HG03457 (cell line): ENCODE data around the gene DOHH.

Experiments
- ATAC-seq: cut with Tn5 transposase; IDR thresholded peaks from one replicate; pipeline ENCODE4 v1.9.1; 2021; ENCODE audit warnings: moderate number of reproducible peaks; ENCODE audit not compliant: unreplicated experiment

DOHH gene

DNA sequence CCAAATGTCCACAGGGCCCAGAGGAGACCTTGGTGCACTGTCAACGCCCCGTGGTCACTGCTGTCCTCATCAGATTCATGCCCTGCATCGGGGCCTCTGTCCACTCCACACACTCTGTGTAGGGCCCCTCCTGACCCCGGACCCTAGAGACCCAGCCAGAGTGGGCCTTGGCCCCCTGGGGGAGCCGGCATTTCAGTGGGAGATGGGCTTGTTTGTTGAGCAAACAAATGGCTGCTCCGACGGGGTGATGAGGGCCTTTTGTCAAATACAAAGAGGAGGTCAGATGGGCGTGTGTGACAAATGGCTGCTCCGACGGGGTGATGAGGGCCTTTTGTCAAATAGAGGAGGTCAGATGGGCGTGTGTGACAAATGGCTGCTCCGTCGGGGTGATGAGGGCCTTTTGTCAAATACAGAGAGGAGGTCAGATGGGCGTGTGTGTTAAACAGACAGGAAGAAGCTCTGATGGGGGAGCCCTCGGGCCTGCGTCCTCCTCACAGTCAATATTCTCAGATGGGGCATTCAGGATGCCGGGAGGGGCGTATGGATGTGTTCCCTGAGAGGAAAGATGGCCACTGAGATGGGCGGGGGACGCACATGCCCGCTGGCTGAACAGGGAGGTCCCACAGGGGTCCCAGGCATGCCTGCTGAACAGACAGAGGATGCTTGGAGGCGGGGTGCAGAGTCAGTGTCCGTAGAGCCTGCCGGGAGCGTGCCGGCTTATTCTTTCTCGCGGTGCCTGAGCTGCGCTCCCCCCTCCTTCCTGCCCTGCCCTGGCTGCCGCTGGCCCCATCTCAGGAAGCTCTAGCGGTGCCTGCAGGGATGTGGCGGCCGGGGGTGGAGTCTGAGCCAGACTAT, 56.4 kb downstream of the DOHH start:
- no peak for ATAC-seq

DNA sequence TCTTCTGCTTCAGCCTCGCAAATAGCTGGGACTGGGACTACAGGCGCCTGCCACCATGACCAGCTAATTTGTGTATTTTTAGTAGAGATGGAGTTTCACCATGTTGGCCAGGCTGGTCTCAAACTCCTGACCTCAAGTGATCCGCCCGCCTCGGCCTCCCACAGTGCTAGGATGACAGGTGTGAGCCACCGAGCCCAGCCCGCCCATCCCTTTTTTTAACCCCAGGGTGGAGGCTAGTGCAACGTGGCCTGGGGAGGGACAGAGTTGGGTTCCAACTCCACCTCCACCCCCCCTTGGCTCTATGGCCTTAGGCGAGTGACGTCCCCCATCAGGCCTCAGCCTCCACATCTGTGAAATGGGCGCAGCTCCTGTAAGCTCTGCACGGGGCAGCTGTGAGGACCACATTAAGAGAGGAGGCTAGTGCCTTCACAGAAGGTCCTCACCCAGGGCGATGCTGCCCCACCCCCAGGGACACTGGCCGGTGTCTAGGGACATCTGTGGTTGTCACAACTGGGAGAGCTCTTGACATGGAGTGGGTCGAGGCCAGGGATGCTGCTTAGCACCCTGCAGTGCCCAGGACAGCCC, 57.9 kb downstream of the DOHH start:
- no peak for ATAC-seq

DNA sequence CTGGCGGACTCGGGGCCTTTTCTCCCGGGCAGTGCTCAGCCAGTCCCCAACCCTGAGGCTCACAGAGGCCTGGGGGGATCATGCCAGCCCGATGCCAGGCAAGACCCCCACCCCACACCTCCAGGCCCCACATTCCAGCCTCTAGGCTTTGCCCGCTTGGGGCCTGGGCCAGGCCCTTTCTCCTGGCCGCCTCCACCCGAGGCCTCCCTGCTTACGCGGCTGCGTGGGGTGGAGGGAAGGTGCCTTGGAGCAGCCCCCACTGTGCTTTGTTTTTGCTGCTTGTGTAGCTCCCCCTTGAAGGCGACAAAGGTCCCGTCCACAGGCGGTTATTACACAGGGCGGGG, 58.5 kb downstream of the DOHH start:
- no peak for ATAC-seq

DNA sequence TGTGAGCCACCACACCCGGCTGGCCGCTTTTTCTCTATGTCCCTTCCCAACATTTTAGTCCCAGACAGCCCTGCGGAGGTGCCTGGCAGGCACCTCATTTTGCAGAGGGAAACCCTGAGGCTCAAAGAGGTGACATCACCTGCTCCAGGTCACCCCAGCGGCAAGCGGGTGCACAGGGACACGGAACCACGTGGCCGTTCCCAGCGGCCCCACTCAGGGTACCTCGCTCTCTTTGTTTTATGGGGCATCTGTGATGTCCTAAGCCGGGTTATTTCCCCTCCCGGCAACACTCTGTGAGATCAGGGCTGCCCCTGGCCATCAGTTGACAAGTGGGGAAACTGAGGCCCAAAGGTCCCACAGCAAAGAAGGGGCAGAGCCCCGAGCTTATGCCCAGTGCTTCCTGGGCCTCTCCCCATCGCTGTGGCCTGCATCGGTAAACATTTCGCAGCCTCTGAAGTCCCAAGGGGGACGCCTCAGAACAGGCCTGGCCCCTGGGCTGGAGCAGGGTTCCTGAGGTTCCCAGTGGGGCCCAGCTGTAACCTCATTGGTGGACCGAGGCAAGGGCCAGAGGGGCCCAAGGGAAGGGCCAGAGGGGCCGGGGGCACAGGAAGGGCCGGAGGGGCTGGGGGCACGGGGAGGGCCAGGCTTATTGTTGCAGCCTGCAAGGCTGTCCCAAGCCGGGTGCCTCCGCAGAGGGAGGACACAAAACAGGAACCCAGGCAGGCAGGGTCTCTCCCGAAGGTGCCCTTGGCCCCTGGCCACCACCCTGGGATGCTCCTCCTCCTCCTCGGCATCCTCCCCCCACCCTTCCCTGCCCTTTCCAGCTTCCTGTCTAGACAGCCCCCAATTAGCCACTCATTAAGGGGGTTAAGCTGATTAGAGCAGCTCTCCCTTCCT, 59.1 kb downstream of the DOHH start:
- no peak for ATAC-seq
